ENCODE measurements around the gene ZNF697.
A peak's percentile ranks its signal among the peaks of the same experiment; 100 is the strongest.

ZNF697 gene

DNA sequence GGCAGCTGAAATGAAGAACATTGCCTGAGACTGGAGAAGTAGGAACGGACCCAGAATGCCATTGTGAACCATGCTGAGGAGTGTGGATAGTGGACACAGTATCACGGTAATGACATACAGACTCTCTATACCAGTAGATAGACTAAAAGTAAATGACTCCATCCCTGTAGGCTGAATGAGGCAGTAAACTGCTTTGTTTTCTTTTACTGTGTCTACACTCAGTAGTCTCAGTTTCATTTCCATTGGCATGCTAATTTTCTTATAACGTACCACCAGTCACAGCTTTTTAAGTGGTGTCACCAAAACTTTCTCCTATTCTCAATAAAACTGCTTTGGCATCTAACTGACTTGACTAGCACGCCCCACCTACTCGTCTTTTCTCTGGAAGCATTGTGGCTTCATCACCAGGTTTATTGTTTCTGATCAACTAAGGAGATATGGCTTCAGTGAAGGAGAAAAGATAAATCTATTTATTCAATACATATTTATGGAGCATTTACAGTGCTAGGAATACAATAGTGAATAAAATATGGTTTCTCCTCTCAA lies 8.4 kb upstream of the ZNF697 start:
- Histone ChIP-seq H3K27me3 (ENCODE audit: control insufficient read depth in 1 of 2, insufficient read depth in 1 of 2, low read length in 2 of 2) (peaks cover 0 to 3% of the 10 kb centered on the region in 2 experiments), H2BK12ac (ENCODE audit: low read length in 2 of 2) (no peak overlapping the region), H3K9ac (ENCODE audit: low read length) (no peak overlapping the region), H3K23ac (ENCODE audit: low read length in 2 of 2) (no peak overlapping the region), H4K91ac (ENCODE audit: low read length) (no peak overlapping the region), H3K4me2 (ENCODE audit: low read length, poor library complexity, severe bottlenecking) (no peak overlapping the region), H3K14ac (ENCODE audit: low read length in 2 of 2) (no peak overlapping the region), H3K36me3 (ENCODE audit: control insufficient read depth in 1 of 2, insufficient read depth in 2 of 2, low read depth in 1 of 2, low read length in 2 of 2) (no peaks in the 10 kb centered on the region), H3K9me3 (ENCODE audit: control insufficient read depth, low read length) (no peaks in the 10 kb centered on the region), H2BK5ac (ENCODE audit: low read depth, low read length, poor library complexity, severe bottlenecking) (no peak overlapping the region), H4K8ac (ENCODE audit: low read length) (no peak overlapping the region), H3K27ac (ENCODE audit: low read length, poor library complexity, severe bottlenecking) (no peak overlapping the region), H3K4ac (ENCODE audit: low read depth in 1 of 2, low read length in 2 of 2) (no peak overlapping the region), H3K79me1 (replicated peaks; ENCODE audit: low read length, poor library complexity, severe bottlenecking) (no peaks in the 10 kb centered on the region), H2BK15ac (ENCODE audit: low read depth, poor library complexity, severe bottlenecking) (no peak overlapping the region), H2BK120ac (ENCODE audit: low read depth, low read length) (no peak overlapping the region), H3K4me3 (ENCODE audit: insufficient read depth in 1 of 2, low read depth in 1 of 2, low read length in 2 of 2) (no peak overlapping the region), H2AK5ac (ENCODE audit: low read length, severe bottlenecking) (no peak overlapping the region), H3K4me1 (ENCODE audit: control insufficient read depth, insufficient read depth, low read depth, low read length) (peaks cover 4% of the 10 kb centered on the region), H2AFZ (ENCODE audit: low read depth, low read length) (no peak overlapping the region), H3K18ac (ENCODE audit: low read depth in 1 of 2, low read length in 2 of 2) (no peak overlapping the region)
- 84% methylated on average over 2 of the region's 5 CpGs for WGBS
- DNase-seq = no peak

- Histone ChIP-seq H3K14ac (ENCODE audit: low read length in 2 of 2) (no peak overlapping the region), H3K18ac (ENCODE audit: low read depth in 1 of 2, low read length in 2 of 2) (no peak overlapping the region), H4K8ac (ENCODE audit: low read length) (no peak overlapping the region), H2AK5ac (ENCODE audit: low read length, severe bottlenecking) (no peak overlapping the region), H3K9me3 (ENCODE audit: control insufficient read depth, low read length) (no peaks in the 10 kb centered on the region), H3K4ac (ENCODE audit: low read depth in 1 of 2, low read length in 2 of 2) (no peak overlapping the region), H3K4me1 (ENCODE audit: control insufficient read depth, insufficient read depth, low read depth, low read length) (peaks cover 4% of the 10 kb centered on the region), H3K79me1 (replicated peaks; ENCODE audit: low read length, poor library complexity, severe bottlenecking) (no peaks in the 10 kb centered on the region), H3K4me2 (ENCODE audit: low read length, poor library complexity, severe bottlenecking) (no peak overlapping the region), H3K4me3 (ENCODE audit: insufficient read depth in 1 of 2, low read depth in 1 of 2, low read length in 2 of 2) (no peak overlapping the region), H3K27me3 (ENCODE audit: control insufficient read depth in 1 of 2, insufficient read depth in 1 of 2, low read length in 2 of 2) (peaks cover 0 to 7% of the 10 kb centered on the region in 2 experiments), H4K91ac (ENCODE audit: low read length) (no peak overlapping the region), H3K23ac (ENCODE audit: low read length in 2 of 2) (no peak overlapping the region), H2AFZ (ENCODE audit: low read depth, low read length) (no peak overlapping the region), H3K36me3 (ENCODE audit: control insufficient read depth in 1 of 2, insufficient read depth in 2 of 2, low read depth in 1 of 2, low read length in 2 of 2) (no peaks in the 10 kb centered on the region), H2BK12ac (ENCODE audit: low read length in 2 of 2) (no peak overlapping the region), H2BK5ac (ENCODE audit: low read depth, low read length, poor library complexity, severe bottlenecking) (no peak overlapping the region), H2BK120ac (ENCODE audit: low read depth, low read length) (no peak overlapping the region), H3K9ac (ENCODE audit: low read length) (no peak overlapping the region), H2BK15ac (ENCODE audit: low read depth, poor library complexity, severe bottlenecking) (no peak overlapping the region), H3K27ac (ENCODE audit: low read length, poor library complexity, severe bottlenecking) (no peak overlapping the region)
- no CpG with 5 or more reads among the region's 1 CpG for WGBS
- DNase-seq = peak; percentile 30
Observed at GRCh38 chr1:119655154-119655553, 7.1 kb upstream of the ZNF697 start.

GRCh38 chr1:119653839-119654170 lies 5.7 kb upstream of the ZNF697 start:
- WGBS = 63% methylated on average over 1 of the region's 3 CpGs
- Histone ChIP-seq H3K36me3 (ENCODE audit: control insufficient read depth in 1 of 2, insufficient read depth in 2 of 2, low read depth in 1 of 2, low read length in 2 of 2) (no peaks in the 10 kb centered on the region), H3K4me3 (ENCODE audit: insufficient read depth in 1 of 2, low read depth in 1 of 2, low read length in 2 of 2) (no peak overlapping the region), H3K14ac (ENCODE audit: low read length in 2 of 2) (no peak overlapping the region), H2AK5ac (ENCODE audit: low read length, severe bottlenecking) (no peak overlapping the region), H3K4me1 (ENCODE audit: control insufficient read depth, insufficient read depth, low read depth, low read length) (no peaks in the 10 kb centered on the region), H3K9ac (ENCODE audit: low read length) (no peak overlapping the region), H3K18ac (ENCODE audit: low read depth in 1 of 2, low read length in 2 of 2) (no peak overlapping the region), H2BK5ac (ENCODE audit: low read depth, low read length, poor library complexity, severe bottlenecking) (no peak overlapping the region), H3K4me2 (ENCODE audit: low read length, poor library complexity, severe bottlenecking) (no peak overlapping the region), H2BK12ac (ENCODE audit: low read length in 2 of 2) (no peak overlapping the region), H3K23ac (ENCODE audit: low read length in 2 of 2) (no peak overlapping the region), H3K9me3 (ENCODE audit: control insufficient read depth, low read length) (no peaks in the 10 kb centered on the region), H3K79me1 (replicated peaks; ENCODE audit: low read length, poor library complexity, severe bottlenecking) (no peaks in the 10 kb centered on the region), H3K27me3 (ENCODE audit: control insufficient read depth in 1 of 2, insufficient read depth in 1 of 2, low read length in 2 of 2) (peaks cover 0 to 7% of the 10 kb centered on the region in 2 experiments), H2AFZ (ENCODE audit: low read depth, low read length) (no peak overlapping the region), H2BK120ac (ENCODE audit: low read depth, low read length) (no peak overlapping the region), H4K91ac (ENCODE audit: low read length) (no peak overlapping the region), H3K27ac (ENCODE audit: low read length, poor library complexity, severe bottlenecking) (no peak overlapping the region), H4K8ac (ENCODE audit: low read length) (no peak overlapping the region), H2BK15ac (ENCODE audit: low read depth, poor library complexity, severe bottlenecking) (no peak overlapping the region), H3K4ac (ENCODE audit: low read depth in 1 of 2, low read length in 2 of 2) (no peak overlapping the region)
- no peak for DNase-seq

DNA sequence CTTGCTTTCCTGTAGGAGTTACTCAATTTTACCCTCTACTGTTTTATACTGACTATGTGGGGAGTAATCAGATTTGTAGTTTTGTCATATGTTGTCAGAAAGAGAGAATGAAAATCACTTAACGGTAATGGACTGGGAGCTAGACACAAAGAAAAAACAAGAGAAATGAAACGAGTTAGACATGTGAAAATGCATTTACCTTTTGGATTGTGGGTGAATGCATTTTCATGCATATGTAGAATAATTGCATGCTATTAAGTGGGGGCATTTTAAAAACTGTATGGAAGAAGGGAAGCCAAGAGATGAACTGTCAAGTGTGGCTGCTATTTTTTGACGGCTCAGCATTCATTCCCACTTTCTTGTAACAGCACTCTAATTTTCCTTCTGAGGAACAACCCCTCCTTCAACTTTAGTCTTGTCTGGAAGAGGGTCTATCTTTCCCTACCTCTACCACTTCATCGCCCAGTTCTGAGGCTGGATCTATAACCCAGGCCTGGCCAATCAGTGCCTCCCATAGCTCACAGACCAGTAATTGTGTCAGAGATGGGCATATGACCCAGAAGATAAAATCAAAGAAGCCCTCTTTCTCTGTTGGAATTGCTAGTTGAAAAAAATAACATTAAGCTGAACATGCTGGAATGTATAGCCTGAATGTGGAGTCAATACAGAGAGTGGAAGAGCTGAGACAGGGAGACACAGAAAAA lies 5.2 kb upstream of the ZNF697 start:
- H3K9me3 ChIP-seq (ENCODE audit: control insufficient read depth, low read length) = no peaks in the 10 kb centered on the region
- H2BK15ac ChIP-seq (ENCODE audit: low read depth, poor library complexity, severe bottlenecking) = no peak overlapping the region
- no peak overlapping the region for H2BK120ac ChIP-seq (ENCODE audit: low read depth, low read length)
- H3K14ac ChIP-seq (ENCODE audit: low read length in 2 of 2) = no peak overlapping the region
- peaks cover 0 to 7% of the 10 kb centered on the region in 2 experiments for H3K27me3 ChIP-seq (ENCODE audit: control insufficient read depth in 1 of 2, insufficient read depth in 1 of 2, low read length in 2 of 2)
- no peak overlapping the region for H3K23ac ChIP-seq (ENCODE audit: low read length in 2 of 2)
- no peak overlapping the region for H4K91ac ChIP-seq (ENCODE audit: low read length)
- no peak overlapping the region for H4K8ac ChIP-seq (ENCODE audit: low read length)
- H3K79me1 ChIP-seq (replicated peaks; ENCODE audit: low read length, poor library complexity, severe bottlenecking) = no peaks in the 10 kb centered on the region
- DNase-seq = no peak
- no peak overlapping the region for H2BK12ac ChIP-seq (ENCODE audit: low read length in 2 of 2)
- H3K27ac ChIP-seq (ENCODE audit: low read length, poor library complexity, severe bottlenecking) = no peak overlapping the region
- H3K9ac ChIP-seq (ENCODE audit: low read length) = no peak overlapping the region
- H3K18ac ChIP-seq (ENCODE audit: low read depth in 1 of 2, low read length in 2 of 2) = no peak overlapping the region
- no peak overlapping the region for H3K4me2 ChIP-seq (ENCODE audit: low read length, poor library complexity, severe bottlenecking)
- H2AFZ ChIP-seq (ENCODE audit: low read depth, low read length) = no peak overlapping the region
- no peaks in the 10 kb centered on the region for H3K4me1 ChIP-seq (ENCODE audit: control insufficient read depth, insufficient read depth, low read depth, low read length)
- WGBS = 91% methylated on average over 4 of the region's 4 CpGs
- peak overlapping the region; percentile 69 for H2AK5ac ChIP-seq (ENCODE audit: low read length, severe bottlenecking)
- no peak overlapping the region for H3K4me3 ChIP-seq (ENCODE audit: insufficient read depth in 1 of 2, low read depth in 1 of 2, low read length in 2 of 2)
- H3K4ac ChIP-seq (ENCODE audit: low read depth in 1 of 2, low read length in 2 of 2) = no peak overlapping the region
- H3K36me3 ChIP-seq (ENCODE audit: control insufficient read depth in 1 of 2, insufficient read depth in 2 of 2, low read depth in 1 of 2, low read length in 2 of 2) = no peaks in the 10 kb centered on the region
- H2BK5ac ChIP-seq (ENCODE audit: low read depth, low read length, poor library complexity, severe bottlenecking) = no peak overlapping the region
